Kidney (tissue), 14 donors: Measurements from ENCODE around the gene AKR1C1. TPM values are rescaled to one million over a fixed set of nuclear protein-coding genes. Genes with fewer than 3 reads are reported as not detected.
"Not testable (repeated sequence)": the region's sequence is repeated elsewhere in the genome, so short reads cannot be mapped to it uniquely, and the experiment has no call there.

Source experiments
- DNase-seq, 5 donors: peaks; one replicate each; pipeline ENCODE4 v3.0.0-alpha.2; 2013 to 2020
- FAIRE-seq: peaks from 2 replicates; lab custom pipeline; 2012; peaks lifted over from hg19 to GRCh38; lab: Jason Lieb, UNC
- H3K27ac ChIP-seq, 2 donors: one replicate each; pipeline ENCODE4 v1.7.0; 2013; ENCODE audit warnings: low read depth in 2 of 2, low read length in 2 of 2, inconsistent platforms in 1 of 2
- H3K27me3 ChIP-seq: one replicate; pipeline ENCODE4 v1.7.1; 2013; ENCODE audit warnings: low read length, inconsistent platforms; ENCODE audit not compliant: control insufficient read depth, insufficient read depth
- H3K36me3 ChIP-seq, 3 donors: one replicate each; pipeline versions ENCODE4 v1.7.0 to v1.7.1; 2013; ENCODE audit warnings: low read length in 3 of 3, control low read depth in 1 of 3, inconsistent platforms in 1 of 3; ENCODE audit not compliant: insufficient read depth in 3 of 3, control insufficient read depth in 2 of 3
- H3K4me1 ChIP-seq, 3 donors: one replicate each; pipeline versions ENCODE4 v1.7.0 to v1.7.1; 2013; ENCODE audit warnings: low read length in 3 of 3, inconsistent platforms in 1 of 3, low read depth in 1 of 3; ENCODE audit not compliant: control insufficient read depth in 2 of 3, insufficient read depth in 2 of 3
- H3K4me3 ChIP-seq, 3 donors: one replicate each; pipeline versions ENCODE4 v1.7.0 to v1.8.1; 2013; ENCODE audit warnings: low read length in 3 of 3, control low read depth in 1 of 3, inconsistent platforms in 1 of 3
- H3K9ac ChIP-seq, 3 donors: one replicate each; pipeline versions ENCODE4 v1.7.0 to v1.7.1; 2013; ENCODE audit warnings: low read length in 3 of 3, control low read depth in 1 of 3, inconsistent platforms in 1 of 3
- H3K9me3 ChIP-seq, 3 donors: one replicate each; pipeline versions ENCODE4 v1.7.0 to v1.7.1; 2013; ENCODE audit warnings: low read length in 3 of 3, control low read depth in 1 of 3, inconsistent platforms in 1 of 3; ENCODE audit not compliant: control insufficient read depth in 2 of 3, insufficient read depth in 1 of 3
- CTCF ChIP-seq: IDR thresholded peaks from 3 replicates; pipeline ENCODE4 v1.5.1; 2012; ENCODE audit warnings: mild to moderate bottlenecking, moderate library complexity, borderline replicate concordance; ENCODE audit not compliant: insufficient read depth; ENCODE audit errors: extremely low read depth
- intact Hi-C: fragments of 100-400 bp; cut with DNase I; formaldehyde crosslinking; loops from one replicate; pipeline ENCODE4 v1.11.1; 2022
- polyA plus RNA-seq: library from polyadenylated mRNA; stranded (reverse); fragments of 350-450 nt; fragmentation: Illumina TruSeq; extraction: RNeasy Lipid Tissue Mini Kit (QIAGEN cat#74804); gene quantifications from one replicate; pipeline ENCODE4 v1.2.3, GENCODE V29; 2014; ENCODE audit warnings: low read depth, low replicate concordance; ENCODE audit not compliant: insufficient read depth
- total RNA-seq: library from RNA; stranded (reverse); fragmentation: NEBNext Ultra II Directional; extraction: Animal tissue kit (Norgen Biotek cat#: 25700); gene quantifications from one replicate; pipeline ENCODE4 v1.2.1, GENCODE V29; 2021
- donor health status: control.
- donor health status: control.
- donor health status: control.
- donor health status: control.
- donor health status: control.
- donor health status: DM: yes; HTN: yes; CAD: no.
- donor health status: Normal renal cell carcinoma (clear cell type).

Gene AKR1C1
- total and polyA plus RNA-seq, 2 donors from 2014 or later = 61.7 to 81.3 TPM

- H3K9ac ChIP-seq, H3K4me1 ChIP-seq, H3K36me3 ChIP-seq, H3K9me3 ChIP-seq, FAIRE-seq, DNase-seq, H3K4me3 ChIP-seq, H3K27ac ChIP-seq, H3K27me3 ChIP-seq, intact Hi-C loops: not testable (repeated sequence)
Measured at GRCh38 chr10:5008857-5009548, 45.8 kb downstream of the AKR1C1 start.

GRCh38 chr10:5010043-5010442 lies 46.8 kb downstream of the AKR1C1 start:
- H3K4me3 ChIP-seq, H3K27ac ChIP-seq, H3K4me1 ChIP-seq, H3K9ac ChIP-seq, intact Hi-C loops, H3K36me3 ChIP-seq, H3K27me3 ChIP-seq, DNase-seq, H3K9me3 ChIP-seq, FAIRE-seq: not testable (repeated sequence)

- H3K27me3 ChIP-seq, H3K4me1 ChIP-seq, H3K9me3 ChIP-seq, DNase-seq, intact Hi-C loops, H3K4me3 ChIP-seq, H3K9ac ChIP-seq, H3K27ac ChIP-seq, H3K36me3 ChIP-seq, FAIRE-seq: not testable (repeated sequence)
Measured at GRCh38 chr10:5011392-5011791, 48.2 kb downstream of the AKR1C1 start.

- Histone ChIP-seq H3K27ac (no peak overlapping the region), H3K4me3 (no peak overlapping the region), H3K4me1 (no peaks in the 10 kb centered on the region), H3K27me3 (no peaks in the 10 kb centered on the region), H3K9ac (no peak overlapping the region), H3K36me3 (no peaks in the 10 kb centered on the region), H3K9me3 (no peaks in the 10 kb centered on the region)
- DNase-seq = no peak
- intact Hi-C loops = no loop called here
- FAIRE-seq = no peak
- TF ChIP-seq CTCF = no peak
Measured at GRCh38 chr10:5012595-5012994, 49.4 kb downstream of the AKR1C1 start.

- intact Hi-C loops = no loop called here
- H3K27ac ChIP-seq = no peak overlapping the region
Measured at GRCh38 chr10:5013385-5013784, 50.2 kb downstream of the AKR1C1 start.

GRCh38 chr10:5014200-5014910 lies 51.1 kb downstream of the AKR1C1 start:
- intact Hi-C loops, H3K4me3 ChIP-seq, FAIRE-seq: not testable (repeated sequence)

More at GRCh38 chr10:5013385-5013784, 50.2 kb downstream of the AKR1C1 start:
- H3K27me3 ChIP-seq = no peaks in the 10 kb centered on the region
- H3K36me3 ChIP-seq = no peaks in the 10 kb centered on the region
- DNase-seq = no peak
- no peaks in the 10 kb centered on the region for H3K9me3 ChIP-seq
- no peak overlapping the region for H3K4me3 ChIP-seq
- H3K4me1 ChIP-seq = no peaks in the 10 kb centered on the region
- no peak for TF ChIP-seq CTCF
- no peak for FAIRE-seq
- H3K9ac ChIP-seq = no peak overlapping the region

More at GRCh38 chr10:5014200-5014910, 51.1 kb downstream of the AKR1C1 start:
- H3K27ac ChIP-seq, H3K27me3 ChIP-seq, H3K36me3 ChIP-seq, H3K4me1 ChIP-seq, H3K9me3 ChIP-seq, DNase-seq, H3K9ac ChIP-seq: not testable (repeated sequence)
